Endometrial microvascular endothelial cells (primary cell): ENCODE data around the gene RPS6KC1. TPM values are rescaled to one million over a fixed set of nuclear protein-coding genes. Genes with fewer than 3 reads are reported as not detected.
"Not testable (repeated sequence)": the region's sequence is repeated elsewhere in the genome, so short reads cannot be mapped to it uniquely, and the experiment has no call there.

Experiments used
- in situ Hi-C: cut with HindIII; loops from 2 replicates; pipeline ENCODE4 v1.10.0; 2017; ENCODE audit warnings: low sequenced_read_pairs, low pct_unique_long_range_greater_than_20kb; ENCODE audit errors: inconsistent ontology term
- total RNA-seq: library from RNA; depleted of rRNA; stranded (reverse); fragments of >200 nt; gene quantifications from one replicate; pipeline ENCODE4 v1.2.3, GENCODE V29; 2015; ENCODE audit errors: inconsistent ontology term

RPS6KC1 gene
- total RNA-seq, 1 donor from 2014 or later = 16.6 TPM

- in situ Hi-C loops = no loop called here
These were observed 241.6 kb downstream of the RPS6KC1 start for GRCh38 chr1:213292614-213293013.

- in situ Hi-C loops = no loop called here
These were observed 244.8 kb downstream of the RPS6KC1 start for GRCh38 chr1:213295860-213296259.

GRCh38 chr1:213296558-213296957, 245.5 kb downstream of the RPS6KC1 start:
- in situ Hi-C loops = no loop called here

GRCh38 chr1:213297021-213297420, 246.0 kb downstream of the RPS6KC1 start:
- in situ Hi-C loops = no loop called here

- in situ Hi-C loops = no loop called here
These were observed 249.4 kb downstream of the RPS6KC1 start for GRCh38 chr1:213300433-213300832.

- in situ Hi-C loops = not testable (repeated sequence)
These were observed 250.5 kb downstream of the RPS6KC1 start for GRCh38 chr1:213301524-213301923.

GRCh38 chr1:213303286-213303685, 252.2 kb downstream of the RPS6KC1 start:
- in situ Hi-C loops = no loop called here

- in situ Hi-C loops = no loop called here
These were observed 264.5 kb downstream of the RPS6KC1 start for GRCh38 chr1:213315571-213315970.

- in situ Hi-C loops = not testable (repeated sequence)
These were observed 267.4 kb downstream of the RPS6KC1 start for GRCh38 chr1:213318458-213318857.

- in situ Hi-C loops = no loop called here
These were observed 269.3 kb downstream of the RPS6KC1 start for GRCh38 chr1:213320191-213320870.

Other genes with a start within 250 kb of the RPS6KC1 start
- gene SPATA45, start 203.6 kb upstream of the RPS6KC1 start, total RNA-seq = not detected
- 6.2 TPM for gene FLVCR1, start 193.0 kb upstream of the RPS6KC1 start, total RNA-seq
- 0.09 TPM for gene VASH2, start 100.7 kb upstream of the RPS6KC1 start, total RNA-seq
- 28.9 TPM for gene ANGEL2, start 35.4 kb upstream of the RPS6KC1 start, total RNA-seq